Placental epithelial cell (primary cell): ENCODE data around the gene ARL6IP4. TPM values are rescaled to one million over a fixed set of nuclear protein-coding genes. Genes with fewer than 3 reads are reported as not detected.

Source experiments
- small RNA-seq: library from RNA; depleted of rRNA; stranded (forward); fragments of <200 nt; gene quantifications from one replicate; pipeline ENCODE3, GENCODE V24; 2012
- total RNA-seq: library from RNA; depleted of rRNA; stranded (reverse); fragments of >200 nt; gene quantifications from 2 replicates; pipeline ENCODE4 v1.2.3, GENCODE V29; 2012

ARL6IP4 gene
- 131 and 172 TPM in 2 replicates for total RNA-seq

DNA sequence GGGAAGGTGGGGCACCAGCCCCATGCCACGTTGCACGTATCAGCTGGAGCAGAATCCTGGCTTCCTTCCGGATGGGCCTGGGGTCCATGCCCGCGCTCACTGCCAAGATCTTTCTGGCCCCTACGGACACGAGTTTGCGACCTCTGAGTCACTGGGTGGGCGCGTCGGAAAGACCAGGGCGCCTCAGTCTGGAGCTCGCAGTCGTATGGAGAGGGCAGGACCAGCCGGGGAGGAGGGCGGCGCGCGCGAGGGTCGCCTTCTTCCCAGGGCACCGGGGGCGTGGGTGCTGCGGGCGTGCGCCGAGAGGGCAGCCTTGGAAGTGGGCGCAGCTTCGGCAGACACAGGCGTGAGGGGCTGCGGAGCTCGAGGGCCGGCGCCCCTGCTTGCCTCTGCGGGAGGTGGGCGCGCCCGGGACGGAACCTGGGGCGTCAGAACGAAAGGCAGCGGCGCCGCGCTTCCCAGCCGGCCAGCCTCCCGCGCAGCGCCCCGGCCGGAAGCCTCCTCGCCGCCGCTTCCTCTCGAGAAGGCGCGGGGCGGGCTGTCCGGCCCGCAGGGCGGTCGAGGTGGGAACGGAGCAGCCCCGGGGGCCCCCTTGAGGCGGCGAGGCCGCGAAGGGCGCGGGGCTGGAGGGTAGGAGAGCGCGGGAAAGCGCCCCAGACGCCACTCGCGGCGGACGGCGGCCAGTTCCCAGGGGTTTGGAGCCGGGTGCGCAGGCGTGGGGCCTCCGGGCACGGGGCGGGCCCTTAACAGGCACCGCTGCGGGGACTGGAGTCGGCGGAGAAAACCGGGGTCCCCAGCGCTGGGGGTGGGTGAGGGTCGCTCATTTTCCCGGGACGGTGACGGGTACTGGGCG lies at the start of gene ARL6IP4:
Gene ARL6IP4, plus strand, starts transcription at position 499 of the 853 bp plus-strand sequence. CDS start 459 bp downstream, outside the sequence.

DNA sequence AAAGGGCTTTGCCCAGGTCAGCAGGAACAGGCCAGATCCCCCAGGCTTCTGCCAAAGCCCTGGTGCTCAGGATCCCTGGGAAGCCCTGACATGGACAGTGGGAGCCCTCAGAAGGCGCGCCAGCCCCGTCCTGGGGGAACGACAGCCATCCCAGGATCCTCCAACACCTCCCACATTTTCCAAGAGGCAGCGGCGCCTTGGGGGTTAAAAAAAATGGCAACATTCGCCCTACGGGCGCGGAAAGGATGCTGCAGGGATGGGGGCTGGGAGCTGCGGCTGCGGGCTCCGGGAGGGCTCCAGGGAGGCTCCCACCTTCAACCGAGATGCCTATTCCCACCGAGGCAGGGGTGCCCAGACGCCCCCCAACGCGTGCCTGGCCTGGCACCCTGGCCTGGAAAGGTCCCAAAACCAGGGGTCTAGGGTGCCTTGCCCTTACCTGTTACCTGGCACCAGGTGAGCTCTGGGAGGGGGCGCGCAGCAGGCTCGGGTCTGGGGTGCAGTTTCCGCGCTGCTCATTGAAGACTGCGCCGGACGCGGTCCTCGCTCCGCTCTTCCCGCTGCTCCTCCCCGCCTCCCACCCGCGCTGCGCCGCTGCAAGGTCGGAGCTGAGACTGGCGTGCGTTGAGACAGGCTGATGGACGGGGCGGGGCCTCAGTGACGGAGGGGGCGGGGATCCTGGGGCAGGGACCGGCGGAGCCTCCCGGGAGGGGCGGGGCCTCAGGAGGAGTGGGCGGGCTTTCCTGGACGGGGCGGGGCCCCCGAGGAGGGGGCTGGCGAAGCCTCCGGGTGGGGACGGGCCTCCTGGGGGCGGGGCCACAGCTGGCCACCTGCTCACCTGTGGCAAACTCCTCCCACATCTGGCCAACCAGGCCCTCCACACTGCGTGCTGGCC lies 14.4 kb upstream of the ARL6IP4 start, which contains the start of gene ABCB9:
Gene ABCB9, minus strand, starts transcription at position 613 of the 892 bp plus-strand sequence. CDS start 6,228 bp downstream, outside the sequence.

GRCh38 chr12:122974892-122975789 lies 5.3 kb upstream of the ARL6IP4 start, which contains the start of gene OGFOD2:
OGFOD2 (plus strand) TSS chr12:122975244; CDS start chr12:122975252, 8 bp downstream.

Small RNAs within 50 kb of the gene (small RNA-seq; reads per million reads assigned to genes)
- not detected for gene ARL6IP4
- gene MIR4304: not detected

Other genes with a start within 250 kb of the ARL6IP4 start
- under 0.01 and 0.11 TPM in 2 replicates for gene HCAR1, start 249.8 kb upstream of the ARL6IP4 start, total RNA-seq
- 26.3 and 47.2 TPM in 2 replicates for gene DENR, start 227.9 kb upstream of the ARL6IP4 start, total RNA-seq
- gene CCDC62, start 206.1 kb upstream of the ARL6IP4 start, total RNA-seq: 0.39 and 2.8 TPM in 2 replicates
- 34.2 and 153 TPM in 2 replicates for gene HIP1R, start 145.2 kb upstream of the ARL6IP4 start, total RNA-seq
- gene VPS37B, start 84.6 kb upstream of the ARL6IP4 start, total RNA-seq: 35.7 and 42.5 TPM in 2 replicates
- 14.1 and 24.3 TPM in 2 replicates for gene ABCB9, start 14.2 kb upstream of the ARL6IP4 start, total RNA-seq
- 7.9 and 9.7 TPM in 2 replicates for gene OGFOD2, start 5.4 kb upstream of the ARL6IP4 start, total RNA-seq
- gene PITPNM2, start 170.4 kb downstream of the ARL6IP4 start, total RNA-seq: 11.7 and 18.8 TPM in 2 replicates